ENCODE results near the gene ATRNL1.
"Not testable (repeated sequence)": the region's sequence is repeated elsewhere in the genome, so short reads cannot be mapped to it uniquely, and the experiment has no call there.

ATRNL1 gene

GRCh38 chr10:115214829-115215228 lies 121.7 kb downstream of the ATRNL1 start:
- no peak overlapping the region for H3K4me3 ChIP-seq (ENCODE audit: low read depth, low read length)

DNA sequence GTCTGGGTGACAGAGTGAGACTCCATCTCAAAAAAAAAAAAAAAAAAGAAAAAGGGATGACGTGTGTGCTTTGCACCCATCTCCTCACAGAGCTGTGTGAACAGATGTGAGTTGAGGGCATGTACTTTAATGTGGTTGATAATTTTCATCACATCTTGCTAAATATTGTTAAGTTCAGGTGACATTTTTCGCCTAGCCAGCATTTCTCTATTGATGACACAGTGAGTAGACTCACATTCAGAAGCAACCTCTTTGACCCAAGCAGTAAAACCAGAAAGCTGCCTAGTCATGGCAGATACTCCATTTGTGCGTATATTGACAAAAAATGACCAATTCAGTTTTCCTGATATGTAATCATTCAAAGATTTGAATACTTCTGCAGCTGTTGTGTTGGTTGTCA lies 126.0 kb downstream of the ATRNL1 start:
- no peak overlapping the region for H3K4me3 ChIP-seq (ENCODE audit: low read depth, low read length)

DNA sequence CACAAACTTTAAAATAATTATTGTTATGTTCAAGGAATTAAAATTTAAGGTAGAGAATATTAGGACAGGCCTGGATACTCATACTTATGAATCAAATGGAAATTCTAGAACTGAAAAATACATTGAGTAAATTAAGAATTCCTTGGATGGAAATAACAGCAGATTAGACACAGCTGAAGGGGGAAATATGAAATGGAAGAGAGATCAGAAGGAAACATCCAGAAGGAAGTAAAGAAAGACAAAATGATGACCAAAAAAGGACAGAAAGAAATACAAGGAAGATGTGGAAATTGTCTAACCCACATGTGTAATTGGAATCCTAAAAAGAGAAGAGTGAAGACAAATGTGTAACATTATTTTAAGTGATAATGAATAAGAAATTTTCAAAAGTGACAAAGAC lies 128.9 kb downstream of the ATRNL1 start:
- no peak overlapping the region for H3K4me3 ChIP-seq (ENCODE audit: low read depth, low read length)

DNA sequence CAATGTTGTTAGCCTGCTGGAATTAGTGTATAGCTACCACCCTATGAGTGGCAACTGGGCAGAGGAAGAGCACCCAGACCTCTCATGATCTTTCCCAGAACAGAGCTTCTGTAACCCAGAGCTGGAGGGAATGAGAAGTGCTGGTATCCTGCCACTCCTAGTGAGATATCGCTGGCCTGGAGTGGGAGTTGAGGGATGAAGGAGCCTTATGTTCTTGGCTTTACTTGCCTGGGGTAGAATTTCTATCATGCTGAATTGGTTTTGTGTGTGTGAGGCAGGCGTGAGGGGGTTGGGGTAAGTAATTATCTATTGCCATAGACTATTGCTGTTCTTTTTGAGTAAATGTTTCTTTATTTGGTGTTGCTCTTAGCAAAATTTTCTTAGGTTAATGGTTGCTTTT lies 146.6 kb downstream of the ATRNL1 start:
- no peak overlapping the region for H3K4me3 ChIP-seq (ENCODE audit: low read depth, low read length)

DNA sequence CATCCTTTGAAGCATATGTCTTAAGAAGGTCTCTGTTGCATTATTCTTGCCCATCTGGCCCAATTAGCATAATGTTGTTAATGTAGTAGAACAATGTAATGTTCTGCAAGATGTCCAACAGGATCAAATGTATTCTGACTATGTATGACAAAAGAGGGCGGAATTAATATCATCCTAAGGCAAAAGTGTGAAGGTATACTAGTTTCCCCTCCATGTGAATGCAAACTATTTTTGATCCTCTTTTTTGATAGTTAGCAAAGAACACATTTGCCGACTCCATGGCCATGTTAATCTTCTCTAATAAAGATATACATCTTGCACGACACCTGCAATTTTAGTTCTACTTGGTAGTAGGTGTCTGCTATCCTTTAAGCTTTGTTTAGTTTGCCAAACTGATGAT lies 157.6 kb downstream of the ATRNL1 start:
- H3K4me3 ChIP-seq (ENCODE audit: low read depth, low read length) = no peak overlapping the region

DNA sequence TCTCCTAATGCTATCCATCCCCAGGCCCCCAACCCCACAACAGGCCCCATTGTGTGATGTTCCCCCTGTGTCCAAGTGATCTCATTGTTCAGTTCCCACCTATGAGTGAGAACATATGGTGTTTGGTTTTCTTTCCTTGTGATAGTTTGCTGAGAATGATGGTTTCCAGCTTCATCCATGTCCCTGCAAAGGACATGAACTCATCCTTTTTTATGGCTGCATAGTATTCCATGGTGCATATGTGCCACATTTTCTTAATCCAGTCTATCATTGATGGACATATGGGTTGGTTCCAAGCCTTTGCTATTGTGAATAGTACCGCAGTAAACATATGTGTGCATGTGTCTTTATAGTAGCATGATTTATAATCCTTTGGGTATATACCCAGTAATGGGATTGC lies 160.6 kb downstream of the ATRNL1 start:
- not testable (repeated sequence) for H3K4me3 ChIP-seq (ENCODE audit: low read depth, low read length)

GRCh38 chr10:115272482-115272881 lies 179.3 kb downstream of the ATRNL1 start:
- no peak overlapping the region for H3K4me3 ChIP-seq (ENCODE audit: low read depth, low read length)

GRCh38 chr10:115278294-115278693 lies 185.1 kb downstream of the ATRNL1 start:
- no peak overlapping the region for H3K4me3 ChIP-seq (ENCODE audit: low read depth, low read length)

- no peak overlapping the region for H3K4me3 ChIP-seq (ENCODE audit: low read depth, low read length)
These were observed 202.1 kb downstream of the ATRNL1 start for GRCh38 chr10:115295213-115295805.

DNA sequence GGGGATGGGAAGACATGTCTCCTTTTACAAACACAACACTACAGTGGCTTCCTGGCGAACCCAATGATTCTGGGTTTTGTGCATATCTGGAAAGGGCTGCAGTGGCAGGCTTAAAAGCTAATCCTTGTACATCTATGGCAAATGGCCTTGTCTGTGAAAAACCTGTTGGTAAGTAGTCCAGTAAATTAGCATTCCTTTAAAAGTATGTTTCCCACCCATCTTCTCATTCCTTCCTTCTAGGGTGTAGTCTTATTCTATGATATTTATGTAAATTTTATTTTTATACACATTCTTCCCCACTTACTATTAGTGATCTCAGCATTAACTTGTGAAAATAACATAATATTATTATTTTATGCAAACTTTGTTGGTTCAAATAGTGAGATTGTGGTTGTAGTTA lies 206.9 kb downstream of the ATRNL1 start:
- H3K4me3 ChIP-seq (ENCODE audit: low read depth, low read length) = no peak overlapping the region

DNA sequence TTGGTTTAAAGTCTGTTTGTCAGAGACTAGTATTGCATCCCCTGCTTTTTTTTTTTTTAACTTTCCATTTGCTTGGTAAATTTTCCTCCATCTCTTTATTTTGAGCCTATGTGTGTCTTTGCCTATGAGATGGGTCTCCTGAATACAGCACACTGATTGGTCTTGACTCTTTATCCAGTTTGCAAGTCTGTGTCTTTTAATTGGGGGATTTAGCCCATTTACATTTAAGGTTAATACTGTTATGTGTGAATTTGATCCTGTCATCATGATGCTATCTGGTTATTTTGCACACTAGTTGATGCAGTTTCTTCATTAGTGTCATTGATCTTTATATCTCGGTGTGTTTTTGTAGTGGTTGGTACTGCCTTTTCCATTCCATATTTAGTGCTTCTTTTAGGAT lies 226.5 kb downstream of the ATRNL1 start:
- not testable (repeated sequence) for H3K4me3 ChIP-seq (ENCODE audit: low read depth, low read length)

- no peak overlapping the region for H3K4me3 ChIP-seq (ENCODE audit: low read depth, low read length)
These were observed 228.2 kb downstream of the ATRNL1 start for GRCh38 chr10:115321360-115321759.

DNA sequence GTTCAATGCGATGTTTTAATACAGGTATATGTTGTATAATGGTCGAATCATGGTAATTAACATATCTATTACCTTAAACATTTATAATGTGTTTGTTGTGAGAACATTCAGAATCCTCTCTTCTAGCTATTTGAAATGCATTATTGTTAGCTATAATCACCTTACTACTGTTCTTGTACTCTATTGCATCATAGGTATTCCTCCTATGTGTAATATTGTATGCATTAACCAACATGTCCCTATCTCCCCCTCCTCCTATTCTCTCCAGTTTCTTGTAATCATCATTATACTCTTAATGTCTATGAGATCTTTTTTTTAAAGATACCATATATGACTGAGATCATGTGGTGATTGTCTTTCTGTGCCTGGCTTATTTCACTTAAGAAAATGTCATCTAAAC lies 235.2 kb downstream of the ATRNL1 start:
- H3K4me3 ChIP-seq (ENCODE audit: low read depth, low read length) = no peak overlapping the region

GRCh38 chr10:115335366-115335765 lies 242.2 kb downstream of the ATRNL1 start:
- no peak overlapping the region for H3K4me3 ChIP-seq (ENCODE audit: low read depth, low read length)

- no peak overlapping the region for H3K4me3 ChIP-seq (ENCODE audit: low read depth, low read length)
These were observed 262.1 kb downstream of the ATRNL1 start for GRCh38 chr10:115355162-115355760.

DNA sequence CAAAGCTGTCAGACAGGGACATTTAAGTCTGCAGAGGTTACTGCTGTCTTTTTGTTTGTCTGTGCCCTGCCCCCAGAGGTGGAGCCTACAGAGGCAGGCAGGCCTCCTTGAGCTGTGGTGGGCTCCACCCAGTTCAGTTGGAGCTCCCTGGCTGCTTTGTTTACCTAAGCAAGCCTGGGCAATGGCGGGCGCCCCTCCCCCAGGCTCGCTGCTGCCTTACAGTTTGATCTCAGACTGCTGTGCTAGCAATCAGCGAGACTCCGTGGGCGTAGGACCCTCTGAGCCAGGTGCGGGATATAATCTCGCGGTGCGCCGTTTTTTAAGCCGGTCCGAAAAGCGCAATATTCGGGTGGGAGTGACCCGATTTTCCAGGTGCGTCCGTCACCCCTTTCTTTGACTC lies 274.8 kb downstream of the ATRNL1 start:
- not testable (repeated sequence) for H3K4me3 ChIP-seq (ENCODE audit: low read depth, low read length)

DNA sequence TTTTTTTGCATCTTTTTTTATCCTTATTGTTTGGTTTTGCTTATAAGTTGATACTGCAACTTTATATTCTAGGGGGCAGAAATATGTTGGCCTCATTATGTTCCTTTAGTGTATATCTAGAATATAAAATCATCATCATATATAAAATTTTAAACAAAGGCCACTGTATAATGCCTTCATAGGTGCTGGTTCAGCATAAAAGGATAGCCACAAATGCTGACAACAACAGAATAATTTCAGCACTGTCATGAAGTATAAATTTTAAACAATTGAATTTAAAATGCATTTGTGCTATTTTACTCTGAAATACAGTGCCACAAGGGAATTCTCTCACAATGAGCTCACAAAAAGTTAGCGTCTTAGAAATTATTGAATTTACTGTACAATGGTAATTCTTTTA lies 285.9 kb downstream of the ATRNL1 start:
- no peak overlapping the region for H3K4me3 ChIP-seq (ENCODE audit: low read depth, low read length)

GRCh38 chr10:115384665-115385064 lies 291.5 kb downstream of the ATRNL1 start:
- no peak overlapping the region for H3K4me3 ChIP-seq (ENCODE audit: low read depth, low read length)

- no peak overlapping the region for H3K4me3 ChIP-seq (ENCODE audit: low read depth, low read length)
These were observed 297.4 kb downstream of the ATRNL1 start for GRCh38 chr10:115390607-115391006.

DNA sequence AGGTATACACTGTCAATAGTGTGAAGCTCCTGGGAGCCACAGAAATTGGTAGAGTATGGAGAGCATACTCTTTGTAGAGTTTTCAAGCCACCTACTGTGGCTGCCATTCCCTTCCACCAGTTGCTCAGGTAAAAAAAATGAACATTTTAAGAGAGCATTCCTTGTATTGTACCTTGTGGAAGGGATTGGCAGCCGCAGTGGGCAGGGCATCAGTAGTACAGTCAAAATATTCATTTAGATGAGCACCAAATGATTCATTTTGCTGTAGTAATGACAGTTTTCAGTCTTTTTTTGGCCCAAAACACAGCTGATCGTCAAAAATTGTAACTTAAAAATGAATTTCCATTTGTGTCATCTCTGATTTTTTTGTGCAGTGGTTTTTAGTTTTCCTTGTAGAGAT lies 304.9 kb downstream of the ATRNL1 start:
- H3K4me3 ChIP-seq (ENCODE audit: low read depth, low read length) = no peak overlapping the region

DNA sequence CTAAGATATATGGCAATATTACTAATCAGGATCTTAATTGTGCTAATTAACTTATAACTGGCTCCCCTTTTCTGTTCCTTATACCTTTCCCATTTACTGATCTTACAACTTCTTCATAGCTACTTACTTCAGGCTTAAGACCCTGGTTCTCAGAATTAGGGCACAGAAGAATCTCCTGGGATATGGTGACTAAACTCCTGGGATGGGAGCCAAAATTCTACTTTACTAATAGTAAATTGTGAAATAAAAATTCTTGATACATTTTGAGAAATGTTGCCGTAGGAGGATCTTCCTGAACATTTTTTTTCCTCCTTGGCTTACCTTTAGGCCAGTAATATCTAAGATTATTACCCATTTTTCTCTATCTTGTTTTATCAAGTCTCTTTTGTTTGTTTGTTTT lies 309.5 kb downstream of the ATRNL1 start:
- no peak overlapping the region for H3K4me3 ChIP-seq (ENCODE audit: low read depth, low read length)

DNA sequence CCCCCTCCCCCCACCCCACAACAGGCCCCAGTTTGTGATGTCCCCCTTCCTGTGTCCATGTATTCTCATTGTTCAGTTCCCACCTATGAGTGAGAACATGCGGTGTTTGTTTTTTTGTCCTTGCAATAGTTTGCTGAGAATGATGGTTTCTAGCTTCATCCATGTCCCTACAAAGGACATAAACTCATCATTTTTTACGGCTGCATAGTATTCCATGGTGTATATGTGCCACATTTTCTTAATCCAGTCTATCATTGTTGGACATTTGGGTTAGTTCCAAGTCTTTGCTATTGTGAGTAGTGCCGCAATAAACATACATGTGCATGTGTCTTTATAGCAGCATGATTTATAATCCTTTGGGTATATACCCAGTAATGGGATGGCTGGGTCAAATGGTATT lies 312.7 kb downstream of the ATRNL1 start:
- not testable (repeated sequence) for H3K4me3 ChIP-seq (ENCODE audit: low read depth, low read length)

GRCh38 chr10:115409347-115409746 lies 316.2 kb downstream of the ATRNL1 start:
- H3K4me3 ChIP-seq (ENCODE audit: low read depth, low read length) = no peak overlapping the region

Measured in iPS-11a (cell line).